Aortic smooth muscle cell (primary cell): ENCODE data around the gene ONECUT3. TPM values are rescaled to one million over a fixed set of nuclear protein-coding genes. Genes with fewer than 3 reads are reported as not detected.

Experiments
- total RNA-seq: library from RNA; depleted of rRNA; stranded (reverse); fragments of >200 nt; gene quantifications from 2 replicates; pipeline ENCODE4 v1.2.3, GENCODE V29; 2014

ONECUT3 gene
- not detected in 2 replicates for total RNA-seq

DNA sequence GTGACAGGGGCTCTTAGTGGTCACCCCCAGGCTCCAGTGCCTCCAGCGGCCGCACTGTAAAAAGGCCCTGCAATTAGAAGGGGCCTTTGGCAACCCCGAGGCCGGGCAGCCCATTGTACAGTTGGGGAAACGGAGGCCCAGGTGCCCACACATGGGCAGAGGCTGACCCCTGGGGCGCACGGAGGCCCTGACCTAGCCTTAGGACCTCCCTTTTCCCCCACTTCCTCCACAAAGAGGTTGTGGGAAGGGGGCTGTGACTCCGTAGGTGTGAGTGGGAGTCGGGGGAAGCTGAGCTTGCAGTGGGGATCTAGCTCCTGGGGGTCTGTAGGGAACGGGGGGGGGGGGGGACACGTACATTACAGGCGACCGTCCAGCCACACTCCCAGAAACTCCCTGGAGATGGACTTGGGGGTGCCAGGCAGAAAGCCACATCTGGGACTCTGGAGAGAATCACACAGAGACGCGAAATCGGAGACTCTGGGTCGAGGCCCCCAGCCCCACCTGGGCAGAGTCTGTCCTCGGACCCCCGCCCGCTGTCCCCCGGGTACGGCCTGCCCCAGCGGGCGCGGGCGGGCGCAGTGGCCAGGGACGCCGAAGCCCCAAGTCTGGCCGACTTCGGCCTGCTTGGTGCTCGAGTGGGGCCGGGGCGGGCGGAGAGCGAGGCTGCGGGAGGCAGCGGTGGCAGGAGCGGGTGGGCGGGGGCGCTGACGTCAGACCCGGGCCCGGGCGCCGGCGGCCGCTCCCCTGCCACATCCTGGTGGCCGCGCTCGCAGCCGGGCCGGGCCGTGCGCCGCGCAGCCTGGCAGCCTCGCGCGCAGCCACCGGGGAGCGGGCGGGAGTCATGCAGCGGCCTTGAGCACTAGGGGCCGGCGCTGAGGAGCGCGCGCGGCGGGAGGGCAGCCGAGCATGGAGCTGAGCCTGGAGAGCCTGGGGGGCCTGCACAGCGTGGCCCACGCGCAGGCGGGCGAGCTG, at the start of gene ONECUT3:
ONECUT3 (plus strand) TSS at position 750 of the 972 bp plus-strand sequence; CDS start at position 907, 157 bp downstream.

DNA sequence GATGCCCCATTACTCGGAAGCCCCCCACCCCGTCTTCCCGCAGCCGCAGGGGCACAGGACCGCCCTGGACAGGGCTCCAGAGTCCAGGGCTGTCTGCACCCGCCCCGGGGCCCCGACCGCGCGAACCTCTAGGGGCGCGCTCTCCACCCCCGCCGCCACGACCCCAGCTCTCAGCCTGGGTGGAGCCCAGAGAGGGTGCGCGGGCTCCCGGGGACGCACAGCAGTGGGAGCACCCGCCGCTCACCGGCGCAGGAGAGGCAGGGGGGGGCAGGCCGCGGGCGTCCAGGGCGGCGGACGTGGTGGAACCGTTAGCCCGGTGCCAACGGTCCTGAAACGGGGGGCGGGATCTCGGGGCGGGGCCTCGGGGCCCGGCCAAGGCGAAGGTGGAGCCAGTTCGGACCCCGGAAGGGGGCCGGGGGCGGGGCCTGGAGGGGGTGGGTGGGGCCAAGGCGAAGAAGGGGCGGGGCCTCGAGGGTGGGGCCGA, 58.7 kb downstream of the ONECUT3 start, which contains the start of gene ATP8B3:
ATP8B3 (minus strand) TSS at position 335 of the 484 bp plus-strand sequence. CDS start 540 bp downstream, outside the sequence.

Other genes starting within 250 kb of the ONECUT3 start
- gene ADAMTSL5, start 240.5 kb upstream of the ONECUT3 start, total RNA-seq = 3.0 and 3.7 TPM in 2 replicates
- gene PLK5, start 229.4 kb upstream of the ONECUT3 start, total RNA-seq = not detected in 2 replicates
- 23.3 and 28.5 TPM in 2 replicates for gene MEX3D, start 185.2 kb upstream of the ONECUT3 start, total RNA-seq
- gene MBD3, start 160.6 kb upstream of the ONECUT3 start, total RNA-seq = 70.9 and 85.6 TPM in 2 replicates
- gene UQCR11, start 148.0 kb upstream of the ONECUT3 start, total RNA-seq = 72.1 and 122 TPM in 2 replicates
- 34.3 and 41.2 TPM in 2 replicates for gene TCF3, start 100.9 kb upstream of the ONECUT3 start, total RNA-seq
- 1.6 and 2.7 TPM in 2 replicates for gene ATP8B3, start 58.8 kb downstream of the ONECUT3 start, total RNA-seq
- 4.6 and 6.7 TPM in 2 replicates for gene REXO1, start 95.0 kb downstream of the ONECUT3 start, total RNA-seq
- gene KLF16, start 110.1 kb downstream of the ONECUT3 start, total RNA-seq = 3.2 and 3.5 TPM in 2 replicates
- gene ABHD17A, start 132.0 kb downstream of the ONECUT3 start, total RNA-seq = 83.9 and 92.3 TPM in 2 replicates
- gene ADAT3, start 151.9 kb downstream of the ONECUT3 start, total RNA-seq = 1.5 and 1.7 TPM in 2 replicates
- gene SCAMP4, start 151.9 kb downstream of the ONECUT3 start, total RNA-seq = 22.3 and 25.5 TPM in 2 replicates
- 51.7 and 55.2 TPM in 2 replicates for gene CSNK1G2, start 187.7 kb downstream of the ONECUT3 start, total RNA-seq